ENCODE data around the gene GALNT4. TPM values are rescaled to one million over a fixed set of nuclear protein-coding genes. Genes with fewer than 3 reads are reported as not detected.

The GALNT4 gene
- total and polyA plus RNA-seq, 2 of the 13 experiments (the other 11 are each of a cell fraction or from before 2014, with no cell fraction given): 4.9 to 6.8 TPM

DNA sequence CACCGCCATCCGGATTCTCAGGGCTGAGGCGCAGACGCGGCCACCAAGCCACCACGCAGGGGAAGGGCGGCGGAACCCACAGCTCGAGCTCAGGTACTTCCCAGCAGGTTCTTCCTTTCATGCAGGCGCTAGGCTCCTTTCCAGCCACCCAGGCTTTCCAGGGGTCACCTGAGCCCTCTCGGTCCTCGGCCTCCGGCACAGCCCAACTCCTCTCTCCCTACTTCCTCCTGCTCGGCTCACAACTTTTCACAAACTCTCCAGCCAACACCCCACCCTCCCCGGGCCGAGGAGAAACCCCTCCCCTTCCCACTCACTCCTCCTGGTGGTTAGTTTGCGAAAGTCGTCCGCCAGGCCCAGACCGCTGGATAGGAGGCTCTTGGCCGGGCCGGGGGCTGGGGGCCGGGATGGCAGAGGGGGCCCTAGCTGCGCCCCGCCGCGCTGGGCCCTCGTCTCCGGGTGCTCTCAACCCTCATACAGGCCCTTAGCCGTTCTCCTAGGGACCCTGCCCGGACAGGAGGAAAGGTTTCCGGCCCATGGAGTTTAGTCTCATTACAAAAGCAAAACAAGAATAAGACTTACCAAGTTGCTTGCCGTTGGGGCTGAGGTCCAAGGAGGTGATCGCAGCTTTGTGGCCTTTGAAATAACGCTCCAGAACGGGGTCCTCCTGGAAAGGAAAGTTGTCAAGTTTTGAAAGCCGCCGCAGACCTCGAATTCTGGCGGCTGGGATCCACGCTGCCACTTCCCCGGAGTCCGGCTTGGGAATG, at the start of gene GALNT4 (continued):
- TF ChIP-seq, protein P1, sequence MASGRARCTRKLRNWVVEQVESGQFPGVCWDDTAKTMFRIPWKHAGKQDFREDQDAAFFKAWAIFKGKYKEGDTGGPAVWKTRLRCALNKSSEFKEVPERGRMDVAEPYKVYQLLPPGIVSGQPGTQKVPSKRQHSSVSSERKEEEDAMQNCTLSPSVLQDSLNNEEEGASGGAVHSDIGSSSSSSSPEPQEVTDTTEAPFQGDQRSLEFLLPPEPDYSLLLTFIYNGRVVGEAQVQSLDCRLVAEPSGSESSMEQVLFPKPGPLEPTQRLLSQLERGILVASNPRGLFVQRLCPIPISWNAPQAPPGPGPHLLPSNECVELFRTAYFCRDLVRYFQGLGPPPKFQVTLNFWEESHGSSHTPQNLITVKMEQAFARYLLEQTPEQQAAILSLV (CRISPR knock-in tag; IDR thresholded peaks at IDR 0.05; ENCODE audit: borderline replicate concordance): no peak
- TF ChIP-seq, protein P2, sequence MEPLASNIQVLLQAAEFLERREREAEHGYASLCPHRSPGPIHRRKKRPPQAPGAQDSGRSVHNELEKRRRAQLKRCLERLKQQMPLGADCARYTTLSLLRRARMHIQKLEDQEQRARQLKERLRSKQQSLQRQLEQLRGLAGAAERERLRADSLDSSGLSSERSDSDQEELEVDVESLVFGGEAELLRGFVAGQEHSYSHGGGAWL (CRISPR knock-in tag; IDR thresholded peaks at IDR 0.05): peak; percentile 77
- no peak for TF ChIP-seq ZNF17 (CRISPR knock-in tag; IDR thresholded peaks at IDR 0.05)
- TF ChIP-seq MYNN (CRISPR knock-in tag; IDR thresholded peaks at IDR 0.05; ENCODE audit: low read depth): peak; percentile 50; the same call in 1 of the 2 replicates
- TF ChIP-seq RELA (CRISPR knock-in tag; IDR thresholded peaks at IDR 0.05): no peak
- peak; percentile 41 for TF ChIP-seq ZMYM3 (CRISPR knock-in tag; IDR thresholded peaks at IDR 0.05)
- TF ChIP-seq, protein P3, sequence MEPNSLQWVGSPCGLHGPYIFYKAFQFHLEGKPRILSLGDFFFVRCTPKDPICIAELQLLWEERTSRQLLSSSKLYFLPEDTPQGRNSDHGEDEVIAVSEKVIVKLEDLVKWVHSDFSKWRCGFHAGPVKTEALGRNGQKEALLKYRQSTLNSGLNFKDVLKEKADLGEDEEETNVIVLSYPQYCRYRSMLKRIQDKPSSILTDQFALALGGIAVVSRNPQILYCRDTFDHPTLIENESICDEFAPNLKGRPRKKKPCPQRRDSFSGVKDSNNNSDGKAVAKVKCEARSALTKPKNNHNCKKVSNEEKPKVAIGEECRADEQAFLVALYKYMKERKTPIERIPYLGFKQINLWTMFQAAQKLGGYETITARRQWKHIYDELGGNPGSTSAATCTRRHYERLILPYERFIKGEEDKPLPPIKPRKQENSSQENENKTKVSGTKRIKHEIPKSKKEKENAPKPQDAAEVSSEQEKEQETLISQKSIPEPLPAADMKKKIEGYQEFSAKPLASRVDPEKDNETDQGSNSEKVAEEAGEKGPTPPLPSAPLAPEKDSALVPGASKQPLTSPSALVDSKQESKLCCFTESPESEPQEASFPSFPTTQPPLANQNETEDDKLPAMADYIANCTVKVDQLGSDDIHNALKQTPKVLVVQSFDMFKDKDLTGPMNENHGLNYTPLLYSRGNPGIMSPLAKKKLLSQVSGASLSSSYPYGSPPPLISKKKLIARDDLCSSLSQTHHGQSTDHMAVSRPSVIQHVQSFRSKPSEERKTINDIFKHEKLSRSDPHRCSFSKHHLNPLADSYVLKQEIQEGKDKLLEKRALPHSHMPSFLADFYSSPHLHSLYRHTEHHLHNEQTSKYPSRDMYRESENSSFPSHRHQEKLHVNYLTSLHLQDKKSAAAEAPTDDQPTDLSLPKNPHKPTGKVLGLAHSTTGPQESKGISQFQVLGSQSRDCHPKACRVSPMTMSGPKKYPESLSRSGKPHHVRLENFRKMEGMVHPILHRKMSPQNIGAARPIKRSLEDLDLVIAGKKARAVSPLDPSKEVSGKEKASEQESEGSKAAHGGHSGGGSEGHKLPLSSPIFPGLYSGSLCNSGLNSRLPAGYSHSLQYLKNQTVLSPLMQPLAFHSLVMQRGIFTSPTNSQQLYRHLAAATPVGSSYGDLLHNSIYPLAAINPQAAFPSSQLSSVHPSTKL (CRISPR knock-in tag; IDR thresholded peaks at IDR 0.05): peak; percentile 44
- no peak for TF ChIP-seq ZNF577 (CRISPR knock-in tag; IDR thresholded peaks at IDR 0.05; ENCODE audit: borderline replicate concordance, low read depth)
- TF ChIP-seq ZZZ3 (CRISPR knock-in tag; IDR thresholded peaks at IDR 0.05; ENCODE audit: borderline replicate concordance): 0 out of 2 replicates have a peak, but pooled peaks have one; percentile 35
- TF ChIP-seq CHD4 (IDR thresholded peaks at IDR 0.05; ENCODE audit: borderline replicate concordance, low read length): no peak
- TF ChIP-seq, protein P4, sequence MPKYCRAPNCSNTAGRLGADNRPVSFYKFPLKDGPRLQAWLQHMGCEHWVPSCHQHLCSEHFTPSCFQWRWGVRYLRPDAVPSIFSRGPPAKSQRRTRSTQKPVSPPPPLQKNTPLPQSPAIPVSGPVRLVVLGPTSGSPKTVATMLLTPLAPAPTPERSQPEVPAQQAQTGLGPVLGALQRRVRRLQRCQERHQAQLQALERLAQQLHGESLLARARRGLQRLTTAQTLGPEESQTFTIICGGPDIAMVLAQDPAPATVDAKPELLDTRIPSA (CRISPR knock-in tag; IDR thresholded peaks at IDR 0.05; ENCODE audit: borderline replicate concordance): no peak
- TF ChIP-seq ERF (CRISPR knock-in tag; IDR thresholded peaks at IDR 0.05): peak; percentile 23; the same call in 1 of the 2 replicates
- no peak for TF ChIP-seq BHLHE40 (IDR thresholded peaks at IDR 0.05; ENCODE audit: low read length)
- TF ChIP-seq HNF4G (IDR thresholded peaks at IDR 0.05; ENCODE audit: borderline replicate concordance, low read depth, low read length): peak; percentile 12; the same call in 1 of the 2 replicates
- no peak for TF ChIP-seq HNF4G (CRISPR knock-in tag; IDR thresholded peaks at IDR 0.05; ENCODE audit: borderline replicate concordance, low read depth)
- TF ChIP-seq, protein P5, sequence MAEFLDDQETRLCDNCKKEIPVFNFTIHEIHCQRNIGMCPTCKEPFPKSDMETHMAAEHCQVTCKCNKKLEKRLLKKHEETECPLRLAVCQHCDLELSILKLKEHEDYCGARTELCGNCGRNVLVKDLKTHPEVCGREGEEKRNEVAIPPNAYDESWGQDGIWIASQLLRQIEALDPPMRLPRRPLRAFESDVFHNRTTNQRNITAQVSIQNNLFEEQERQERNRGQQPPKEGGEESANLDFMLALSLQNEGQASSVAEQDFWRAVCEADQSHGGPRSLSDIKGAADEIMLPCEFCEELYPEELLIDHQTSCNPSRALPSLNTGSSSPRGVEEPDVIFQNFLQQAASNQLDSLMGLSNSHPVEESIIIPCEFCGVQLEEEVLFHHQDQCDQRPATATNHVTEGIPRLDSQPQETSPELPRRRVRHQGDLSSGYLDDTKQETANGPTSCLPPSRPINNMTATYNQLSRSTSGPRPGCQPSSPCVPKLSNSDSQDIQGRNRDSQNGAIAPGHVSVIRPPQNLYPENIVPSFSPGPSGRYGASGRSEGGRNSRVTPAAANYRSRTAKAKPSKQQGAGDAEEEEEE (CRISPR knock-in tag; IDR thresholded peaks at IDR 0.05; ENCODE audit: borderline replicate concordance): no peak
- peak; percentile 61 for TF ChIP-seq YEATS4 (CRISPR knock-in tag; IDR thresholded peaks at IDR 0.05; ENCODE audit: borderline replicate concordance)
- TF ChIP-seq JARID2 (CRISPR knock-in tag; IDR thresholded peaks at IDR 0.05; ENCODE audit: insufficient replicate concordance): no peak
- 0 out of 2 replicates have a peak, but pooled peaks have one; percentile 18 for TF ChIP-seq ZSCAN30 (CRISPR knock-in tag; IDR thresholded peaks at IDR 0.05)
